Large intestine (tissue), 3 donors: ENCODE results near the gene ZBTB40. TPM values are rescaled to one million over a fixed set of nuclear protein-coding genes. Genes with fewer than 3 reads are reported as not detected.

ENCODE experiments used
- DNase-seq, 2 donors: peaks; one replicate each; pipeline versions ENCODE4 v3.0.0 to v3.0.0-alpha.2; 2013
- H3K27ac ChIP-seq: one replicate; pipeline ENCODE4 v1.5.1; 2013; ENCODE audit warnings: low read length
- H3K27me3 ChIP-seq: 2 replicates; pipeline ENCODE4 v1.6.1; 2013; ENCODE audit warnings: low read length; ENCODE audit not compliant: control insufficient read depth, insufficient read depth
- H3K36me3 ChIP-seq: 2 replicates; pipeline ENCODE4 v1.6.1; 2013; ENCODE audit warnings: low read length; ENCODE audit not compliant: control insufficient read depth, insufficient read depth
- H3K4me1 ChIP-seq: one replicate; pipeline ENCODE4 v1.6.1; 2013; ENCODE audit warnings: low read length; ENCODE audit not compliant: control insufficient read depth, insufficient read depth
- H3K4me3 ChIP-seq: one replicate; pipeline ENCODE4 v1.5.1; 2013; ENCODE audit warnings: low read length
- H3K9me3 ChIP-seq: one replicate; pipeline ENCODE4 v1.6.1; 2013; ENCODE audit warnings: mild to moderate bottlenecking, low read depth, low read length, moderate library complexity; ENCODE audit not compliant: control insufficient read depth
- WGBS: methylation state at CpG from one replicate; pipeline ENCODE4 v1.1.5; 2013; ENCODE audit warnings: low lambda C conversion rate; ENCODE audit not compliant: insufficient coverage; 5-methylcytosine and 5-hydroxymethylcytosine counted together
- polyA plus RNA-seq: library from polyadenylated mRNA; unstranded; fragments of 120-200 nt; gene quantifications from one replicate; pipeline ENCODE4 v1.2.1, GENCODE V29; 2013

Gene ZBTB40
- polyA plus RNA-seq, 1 donor: 14.8 TPM

GRCh38 chr1:22552021-22552420 is 100.4 kb downstream of the ZBTB40 start:
- no peak for DNase-seq
- no peak overlapping the region for H3K4me3 ChIP-seq
- H3K9me3 ChIP-seq: no peaks in the 10 kb centered on the region
- no CpG with 5 or more reads among the region's 5 CpGs for WGBS
- no peak overlapping the region for H3K27ac ChIP-seq
- peaks cover 37% of the 10 kb centered on the region for H3K27me3 ChIP-seq
- H3K4me1 ChIP-seq: peaks cover 11% of the 10 kb centered on the region
- no peaks in the 10 kb centered on the region for H3K36me3 ChIP-seq

GRCh38 chr1:22553104-22553880 is 101.6 kb downstream of the ZBTB40 start:
- H3K4me1 ChIP-seq: peaks cover 11% of the 10 kb centered on the region
- DNase-seq: no peak
- H3K9me3 ChIP-seq: no peaks in the 10 kb centered on the region
- H3K27me3 ChIP-seq: peaks cover 31% of the 10 kb centered on the region
- no CpG with 5 or more reads among the region's 18 CpGs for WGBS
- no peaks in the 10 kb centered on the region for H3K36me3 ChIP-seq
- no peak overlapping the region for H3K27ac ChIP-seq
- H3K4me3 ChIP-seq: no peak overlapping the region

- peaks cover 11% of the 10 kb centered on the region for H3K4me1 ChIP-seq
- no CpG with 5 or more reads among the region's 8 CpGs for WGBS
- no peak for DNase-seq
- no peaks in the 10 kb centered on the region for H3K9me3 ChIP-seq
- no peaks in the 10 kb centered on the region for H3K36me3 ChIP-seq
- no peak overlapping the region for H3K4me3 ChIP-seq
- peaks cover 28% of the 10 kb centered on the region for H3K27me3 ChIP-seq
- no peak overlapping the region for H3K27ac ChIP-seq
These were observed 102.4 kb downstream of the ZBTB40 start for GRCh38 chr1:22553991-22554522.

- DNase-seq: no peak
- Histone ChIP-seq H3K27me3 (peaks cover 36% of the 10 kb centered on the region), H3K4me1 (peaks cover 11% of the 10 kb centered on the region), H3K4me3 (no peak overlapping the region), H3K36me3 (no peaks in the 10 kb centered on the region), H3K27ac (no peak overlapping the region), H3K9me3 (no peaks in the 10 kb centered on the region)
- WGBS: no CpG with 5 or more reads among the region's 3 CpGs
These were observed 103.7 kb downstream of the ZBTB40 start for GRCh38 chr1:22555371-22555656.

- Histone ChIP-seq H3K36me3 (no peaks in the 10 kb centered on the region), H3K27ac (no peak overlapping the region), H3K9me3 (no peaks in the 10 kb centered on the region), H3K4me1 (peaks cover 11% of the 10 kb centered on the region), H3K27me3 (peaks cover 45% of the 10 kb centered on the region), H3K4me3 (no peak overlapping the region)
- no peak for DNase-seq
- WGBS: no CpG with 5 or more reads among the region's 13 CpGs
These were observed 104.9 kb downstream of the ZBTB40 start for GRCh38 chr1:22556391-22557104.

GRCh38 chr1:22557341-22557950 is 105.8 kb downstream of the ZBTB40 start:
- H3K36me3 ChIP-seq: no peaks in the 10 kb centered on the region
- H3K9me3 ChIP-seq: no peaks in the 10 kb centered on the region
- H3K27ac ChIP-seq: no peak overlapping the region
- no CpG with 5 or more reads among the region's 5 CpGs for WGBS
- peaks cover 11% of the 10 kb centered on the region for H3K4me1 ChIP-seq
- no peak overlapping the region for H3K4me3 ChIP-seq
- peaks cover 54% of the 10 kb centered on the region for H3K27me3 ChIP-seq
- no peak for DNase-seq

GRCh38 chr1:22562584-22563583 is 111.2 kb downstream of the ZBTB40 start, which contains the start of gene EPHA8:
Gene EPHA8 (plus strand): TSS chr1:22563489. CDS start chr1:22563636, 147 bp downstream.
- H3K9me3 ChIP-seq: peaks cover 2% of the 10 kb centered on the region
- no peaks in the 10 kb centered on the region for H3K36me3 ChIP-seq
- WGBS: no CpG with 5 or more reads among the region's 81 CpGs
- DNase-seq: peak in 1 of 2 donors; percentile 14
- H3K27me3 ChIP-seq: peaks cover 76% of the 10 kb centered on the region
- H3K4me1 ChIP-seq: peaks cover 4% of the 10 kb centered on the region
- no peak within 1 kb of the TSS for H3K4me3 ChIP-seq
- H3K27ac ChIP-seq: no peak within 1 kb of the TSS

GRCh38 chr1:22563671-22564602 is 112.3 kb downstream of the ZBTB40 start:
- no peak overlapping the region for H3K27ac ChIP-seq
- DNase-seq: peak in 1 of 2 donors; percentile 27
- H3K4me3 ChIP-seq: no peak overlapping the region
- peaks cover 4% of the 10 kb centered on the region for H3K4me1 ChIP-seq
- peaks cover 79% of the 10 kb centered on the region for H3K27me3 ChIP-seq
- no peaks in the 10 kb centered on the region for H3K36me3 ChIP-seq
- 3% methylated on average over 5 of the region's 57 CpGs for WGBS
- peaks cover 2% of the 10 kb centered on the region for H3K9me3 ChIP-seq

- 100% methylated on average over 3 of the region's 14 CpGs for WGBS
- no peaks in the 10 kb centered on the region for H3K36me3 ChIP-seq
- H3K4me1 ChIP-seq: peaks cover 4% of the 10 kb centered on the region
- no peak for DNase-seq
- H3K4me3 ChIP-seq: no peak overlapping the region
- H3K9me3 ChIP-seq: peaks cover 2% of the 10 kb centered on the region
- no peak overlapping the region for H3K27ac ChIP-seq
- peaks cover 61% of the 10 kb centered on the region for H3K27me3 ChIP-seq
These were observed 114.5 kb downstream of the ZBTB40 start for GRCh38 chr1:22566161-22566560.
